GM12864 (cell line): ENCODE results near the gene HMOX2.

Experiments
- DNase-seq: peaks from one replicate; pipeline ENCODE4 v3.0.0-alpha.2; 2011; ENCODE audit warnings: low read depth
- H3K4me3 ChIP-seq: 2 replicates; pipeline ENCODE4 v1.5.1; 2011; ENCODE audit warnings: mild to moderate bottlenecking, low read depth, low read length, control low read depth
- TF ChIP-seq, protein P1 (sequence below): IDR thresholded peaks from 2 replicates; pipeline ENCODE4 v1.5.1; 2011; ENCODE audit warnings: low read depth, mild to moderate bottlenecking, moderate library complexity, low read length, control low read depth, inconsistent platforms; ENCODE audit errors: missing control alignments

Gene HMOX2

DNA sequence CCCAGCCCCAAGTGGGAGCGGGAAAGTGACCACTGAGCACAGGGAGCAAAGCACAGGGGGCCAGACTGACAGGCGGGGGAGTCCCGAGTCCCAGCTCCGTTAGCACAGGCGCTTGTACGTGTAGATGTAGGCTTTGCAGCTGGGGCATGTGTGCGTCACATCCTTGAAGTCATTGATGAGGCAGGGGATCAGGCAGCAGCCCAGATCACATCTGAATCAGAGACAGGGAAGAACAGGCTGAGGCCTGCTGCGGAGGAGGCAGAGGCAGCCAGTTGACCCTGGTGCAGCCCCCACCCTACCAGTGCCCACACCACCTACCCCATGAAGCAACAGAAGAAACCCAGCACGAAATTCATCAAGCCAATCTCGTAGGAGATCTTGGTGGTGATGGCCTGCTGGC, 36.3 kb downstream of the HMOX2 start:
- no peak overlapping the region for H3K4me3 ChIP-seq
- DNase-seq, result no peak
- TF ChIP-seq, protein P1, sequence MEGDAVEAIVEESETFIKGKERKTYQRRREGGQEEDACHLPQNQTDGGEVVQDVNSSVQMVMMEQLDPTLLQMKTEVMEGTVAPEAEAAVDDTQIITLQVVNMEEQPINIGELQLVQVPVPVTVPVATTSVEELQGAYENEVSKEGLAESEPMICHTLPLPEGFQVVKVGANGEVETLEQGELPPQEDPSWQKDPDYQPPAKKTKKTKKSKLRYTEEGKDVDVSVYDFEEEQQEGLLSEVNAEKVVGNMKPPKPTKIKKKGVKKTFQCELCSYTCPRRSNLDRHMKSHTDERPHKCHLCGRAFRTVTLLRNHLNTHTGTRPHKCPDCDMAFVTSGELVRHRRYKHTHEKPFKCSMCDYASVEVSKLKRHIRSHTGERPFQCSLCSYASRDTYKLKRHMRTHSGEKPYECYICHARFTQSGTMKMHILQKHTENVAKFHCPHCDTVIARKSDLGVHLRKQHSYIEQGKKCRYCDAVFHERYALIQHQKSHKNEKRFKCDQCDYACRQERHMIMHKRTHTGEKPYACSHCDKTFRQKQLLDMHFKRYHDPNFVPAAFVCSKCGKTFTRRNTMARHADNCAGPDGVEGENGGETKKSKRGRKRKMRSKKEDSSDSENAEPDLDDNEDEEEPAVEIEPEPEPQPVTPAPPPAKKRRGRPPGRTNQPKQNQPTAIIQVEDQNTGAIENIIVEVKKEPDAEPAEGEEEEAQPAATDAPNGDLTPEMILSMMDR, result no peak

DNA sequence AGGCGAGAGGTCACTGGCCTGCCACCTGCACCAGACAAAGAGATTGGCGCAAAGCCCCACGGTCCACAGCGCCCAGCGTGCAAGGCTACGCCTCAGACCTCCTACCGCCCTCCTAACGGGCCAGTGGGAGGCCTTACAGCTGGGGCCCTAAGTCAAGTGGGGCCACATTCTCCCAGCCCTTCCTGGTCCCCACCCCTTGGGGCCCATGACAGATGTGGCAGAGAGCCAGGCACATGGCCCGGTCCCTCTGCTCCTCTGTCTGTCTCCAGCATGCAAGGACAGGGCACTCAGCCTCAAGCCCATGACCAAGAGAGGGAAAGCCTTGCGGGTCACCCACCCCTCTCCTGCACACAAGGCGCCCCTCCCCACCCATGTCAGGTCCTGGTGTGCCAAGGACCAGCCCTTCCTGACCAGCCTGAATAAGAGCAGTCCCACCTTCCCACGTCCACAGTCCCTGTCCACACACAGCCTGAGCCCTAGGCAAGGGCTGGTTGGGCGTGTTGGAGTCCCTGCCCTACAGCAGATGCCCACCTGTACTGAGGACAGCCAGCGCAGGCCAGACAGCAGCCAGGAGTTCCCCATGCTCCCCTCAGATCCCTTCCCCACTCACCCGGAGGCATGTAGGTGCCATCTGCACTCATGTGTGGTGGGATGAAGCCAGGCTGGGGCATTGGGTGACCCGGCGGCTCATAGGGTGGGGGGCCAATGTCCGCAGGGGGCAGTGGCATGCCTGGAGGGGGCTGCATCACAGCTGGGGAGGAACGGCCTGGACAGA, 37.1 kb downstream of the HMOX2 start:
- DNase-seq, result no peak
- no peak overlapping the region for H3K4me3 ChIP-seq

GRCh38 chr16:4513881-4514280, 37.7 kb downstream of the HMOX2 start:
- no peak overlapping the region for H3K4me3 ChIP-seq

More for the DNA sequence above, 37.1 kb downstream of the HMOX2 start:
- TF ChIP-seq, protein P1, result no peak

DNA sequence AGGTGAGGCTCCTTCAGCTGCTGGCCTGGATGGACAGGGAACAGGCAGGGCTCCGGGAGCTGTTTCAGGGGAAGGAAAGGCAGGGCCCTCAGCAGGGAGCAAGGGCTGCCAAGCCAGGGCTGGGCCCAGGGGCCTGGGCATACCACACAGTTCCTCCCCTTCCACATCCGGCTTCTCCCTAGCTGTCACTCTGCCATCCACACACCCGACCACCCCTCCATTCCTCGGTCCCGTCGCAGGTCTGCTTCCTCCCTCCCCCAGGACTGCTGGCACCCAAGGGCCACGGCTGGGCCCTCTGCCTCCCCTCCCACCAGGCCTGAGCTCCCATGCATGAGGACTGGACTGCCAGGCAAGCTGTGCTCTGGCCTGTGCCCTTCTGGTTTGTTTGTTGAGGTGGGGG, 38.4 kb downstream of the HMOX2 start:
- H3K4me3 ChIP-seq, result no peak overlapping the region
- TF ChIP-seq, protein P1, result no peak
- DNase-seq, result no peak

More at GRCh38 chr16:4513881-4514280, 37.7 kb downstream of the HMOX2 start:
- no peak for DNase-seq
- TF ChIP-seq, protein P1, result no peak

GRCh38 chr16:4515611-4516233, 39.5 kb downstream of the HMOX2 start:
- TF ChIP-seq, protein P1, result no peak
- no peak overlapping the region for H3K4me3 ChIP-seq
- peak; percentile 39 for DNase-seq

- TF ChIP-seq, protein P1, result peak; percentile 63
- no peak overlapping the region for H3K4me3 ChIP-seq
- no peak for DNase-seq
Measured at GRCh38 chr16:4517812-4518680, 41.8 kb downstream of the HMOX2 start.
